WI38 (cell line): ENCODE data around the gene WWC2.

Experiments used
- H3K4me3 ChIP-seq: 2 replicates; pipeline ENCODE4 v1.5.1; 2011; ENCODE audit warnings: low read depth, mild to moderate bottlenecking, control low read depth, low read length
- TF ChIP-seq, protein P1 (sequence below): IDR thresholded peaks from 2 replicates; pipeline ENCODE4 v1.5.1; 2012; ENCODE audit warnings: low read depth, mild to moderate bottlenecking, control low read depth, low read length

The WWC2 gene

DNA sequence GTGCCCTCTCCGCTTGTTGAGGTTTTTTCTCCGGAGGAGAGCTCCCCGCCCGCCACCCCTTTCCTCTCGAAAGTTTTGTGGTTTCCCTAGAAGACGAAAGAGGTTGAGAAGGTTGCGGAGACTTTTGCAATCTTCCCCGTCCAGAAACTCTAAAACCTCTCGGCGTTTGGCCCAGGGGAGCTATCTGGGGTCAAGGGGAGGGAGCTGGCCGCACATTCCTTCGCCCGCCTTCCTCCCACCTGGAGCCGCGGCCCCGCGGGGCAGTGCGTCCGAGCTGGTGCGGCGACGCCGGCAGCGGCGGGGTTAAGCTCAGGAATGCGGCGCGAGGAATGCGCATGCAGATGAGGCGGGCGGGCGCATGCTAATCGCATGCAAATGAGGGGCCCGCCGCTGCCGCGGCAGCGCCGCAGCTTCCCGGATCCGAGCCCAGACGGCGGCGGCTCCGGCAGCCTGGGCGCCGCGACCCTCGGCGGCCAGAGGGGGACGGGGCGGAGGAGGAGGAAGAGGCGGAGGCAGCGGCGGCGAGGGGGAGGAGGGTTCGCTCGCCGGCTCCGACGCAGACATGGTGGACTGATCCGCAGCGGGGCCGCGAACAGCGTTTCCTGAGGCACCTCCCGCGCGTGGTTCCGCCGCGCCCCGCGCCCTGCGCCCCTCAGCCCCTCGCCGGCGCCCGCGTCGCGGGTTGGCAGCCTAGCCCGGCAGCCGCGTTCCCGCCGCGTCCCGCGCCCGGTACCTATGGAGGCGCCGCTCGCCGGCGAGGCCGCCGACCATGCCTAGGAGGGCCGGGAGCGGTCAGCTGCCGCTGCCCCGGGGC lies at the start of gene WWC2:
Gene WWC2 (plus strand): TSS at position 535 of the 814 bp plus-strand sequence. CDS start 235 bp downstream, at position 770.
- H3K4me3 ChIP-seq = peak within 1 kb of the TSS; percentile 90
- TF ChIP-seq, protein P1, sequence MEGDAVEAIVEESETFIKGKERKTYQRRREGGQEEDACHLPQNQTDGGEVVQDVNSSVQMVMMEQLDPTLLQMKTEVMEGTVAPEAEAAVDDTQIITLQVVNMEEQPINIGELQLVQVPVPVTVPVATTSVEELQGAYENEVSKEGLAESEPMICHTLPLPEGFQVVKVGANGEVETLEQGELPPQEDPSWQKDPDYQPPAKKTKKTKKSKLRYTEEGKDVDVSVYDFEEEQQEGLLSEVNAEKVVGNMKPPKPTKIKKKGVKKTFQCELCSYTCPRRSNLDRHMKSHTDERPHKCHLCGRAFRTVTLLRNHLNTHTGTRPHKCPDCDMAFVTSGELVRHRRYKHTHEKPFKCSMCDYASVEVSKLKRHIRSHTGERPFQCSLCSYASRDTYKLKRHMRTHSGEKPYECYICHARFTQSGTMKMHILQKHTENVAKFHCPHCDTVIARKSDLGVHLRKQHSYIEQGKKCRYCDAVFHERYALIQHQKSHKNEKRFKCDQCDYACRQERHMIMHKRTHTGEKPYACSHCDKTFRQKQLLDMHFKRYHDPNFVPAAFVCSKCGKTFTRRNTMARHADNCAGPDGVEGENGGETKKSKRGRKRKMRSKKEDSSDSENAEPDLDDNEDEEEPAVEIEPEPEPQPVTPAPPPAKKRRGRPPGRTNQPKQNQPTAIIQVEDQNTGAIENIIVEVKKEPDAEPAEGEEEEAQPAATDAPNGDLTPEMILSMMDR = no peak

DNA sequence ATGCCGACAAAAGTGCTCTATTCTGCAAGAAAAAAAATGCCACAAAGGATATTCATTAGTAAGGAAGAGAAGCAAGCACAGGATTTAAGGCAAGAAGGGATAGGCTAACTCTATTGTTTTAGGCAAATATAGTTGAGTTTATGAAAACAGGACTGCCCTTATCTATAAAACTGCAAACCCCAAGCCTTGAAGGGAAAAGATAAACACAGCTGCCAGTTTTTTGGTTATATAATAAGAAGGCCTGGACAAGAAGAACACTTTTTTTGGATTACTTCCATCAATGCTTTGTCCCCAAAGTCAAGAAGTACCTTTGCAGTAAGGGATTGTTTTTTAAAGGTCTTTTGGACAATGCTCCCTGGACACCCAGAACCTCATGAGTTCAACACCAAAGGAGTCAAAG lies 45.4 kb upstream of the WWC2 start:
- H3K4me3 ChIP-seq = no peak overlapping the region
- TF ChIP-seq, protein P1 = no peak

DNA sequence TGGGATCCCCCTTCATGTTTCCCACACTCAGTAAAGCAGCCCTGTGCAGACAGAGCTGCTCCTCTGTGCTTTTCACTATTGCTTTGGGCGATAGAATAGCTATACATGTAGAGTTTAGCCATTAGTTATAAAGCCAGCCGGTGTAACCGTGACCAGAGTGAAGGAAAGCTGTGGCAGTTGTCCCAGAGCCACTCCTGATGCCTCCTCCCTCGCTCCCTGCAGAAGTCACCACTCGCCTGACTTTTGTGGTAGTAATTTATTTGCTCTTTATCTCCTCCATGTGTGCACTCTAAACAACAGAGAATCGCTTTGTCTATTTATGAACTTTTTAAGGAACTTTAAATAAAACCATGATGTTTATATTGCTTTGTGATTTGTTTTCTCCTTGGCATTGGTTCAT lies 41.8 kb upstream of the WWC2 start:
- TF ChIP-seq, protein P1 = no peak
- no peak overlapping the region for H3K4me3 ChIP-seq

DNA sequence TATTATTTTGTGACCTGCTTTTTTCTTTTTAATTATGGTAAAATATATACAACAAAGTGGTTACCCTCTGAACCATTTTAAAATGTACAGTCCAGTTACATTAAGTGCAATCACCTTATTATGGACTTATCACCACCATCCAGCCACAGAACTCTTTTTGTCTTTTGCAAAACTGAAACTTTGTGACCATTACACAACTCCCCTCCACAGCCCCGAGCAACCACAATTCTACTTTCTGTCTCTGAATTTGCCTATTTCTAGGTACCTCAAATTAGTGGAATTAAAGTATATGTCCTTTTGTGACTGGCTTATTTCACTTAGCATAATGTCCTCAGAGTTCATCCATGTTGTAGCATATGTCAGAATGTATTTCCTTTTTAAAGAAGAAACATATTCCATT lies 39.3 kb upstream of the WWC2 start:
- TF ChIP-seq, protein P1 = no peak
- H3K4me3 ChIP-seq = no peak overlapping the region

DNA sequence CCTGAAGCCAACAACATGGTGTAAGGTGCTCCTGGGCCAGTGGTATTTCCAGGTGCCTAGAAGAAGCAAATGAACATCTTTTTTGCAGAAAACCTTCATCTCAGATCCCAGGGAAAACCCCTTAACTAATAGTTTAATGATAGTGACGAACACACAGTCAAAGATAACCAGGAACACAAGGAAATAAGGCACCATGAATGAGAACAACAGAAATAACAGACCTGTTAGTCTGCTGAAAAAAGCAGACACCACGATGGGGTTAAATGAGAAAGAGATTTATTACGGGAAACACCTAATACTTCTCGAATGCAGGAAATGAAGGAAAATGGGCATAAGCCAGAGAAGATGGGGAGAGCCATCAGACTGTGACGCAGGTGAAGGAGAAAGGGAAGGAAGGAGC lies 30.6 kb upstream of the WWC2 start:
- no peak overlapping the region for H3K4me3 ChIP-seq
- TF ChIP-seq, protein P1 = no peak

DNA sequence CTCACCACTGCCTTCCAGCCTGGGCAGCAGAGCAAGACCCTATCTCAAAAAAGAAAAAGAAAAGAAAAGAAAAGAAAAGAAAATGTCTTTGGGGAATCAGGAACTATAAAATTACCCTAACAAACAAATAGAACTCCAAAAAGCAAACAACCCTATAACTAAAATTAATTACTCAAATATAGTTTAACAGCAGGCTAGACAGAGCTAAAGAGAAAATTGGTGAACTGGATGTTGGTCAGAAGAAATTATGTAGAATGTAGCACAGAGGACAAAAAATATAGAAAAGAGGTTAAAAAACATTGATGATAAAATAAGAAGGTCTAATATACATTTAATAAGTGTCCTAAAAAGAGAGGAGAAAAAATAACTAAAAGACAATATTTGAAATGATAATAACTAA lies 27.8 kb upstream of the WWC2 start:
- TF ChIP-seq, protein P1 = no peak
- no peak overlapping the region for H3K4me3 ChIP-seq

DNA sequence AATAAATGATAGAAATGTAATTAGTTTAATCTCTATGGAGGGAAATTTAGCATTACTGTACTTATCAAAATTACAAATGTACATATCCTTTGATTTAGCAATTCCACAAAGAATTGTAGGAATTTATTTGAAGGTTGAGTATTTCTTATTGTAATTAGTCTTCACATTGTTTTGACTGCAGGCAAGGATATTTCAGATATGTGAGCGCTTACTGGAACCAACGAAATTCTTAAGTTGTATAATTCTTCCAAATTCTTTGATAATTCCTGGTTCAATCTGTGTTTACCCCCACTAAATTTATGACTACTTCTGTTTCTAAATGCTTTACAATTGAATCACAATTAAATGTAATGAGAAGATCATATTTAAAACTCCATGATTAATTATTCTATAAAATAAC lies 26.9 kb upstream of the WWC2 start:
- TF ChIP-seq, protein P1 = no peak
- no peak overlapping the region for H3K4me3 ChIP-seq
